HG03060 (cell line): ENCODE results near the gene LIG3.
"Not testable (repeated sequence)": the region's sequence is repeated elsewhere in the genome, so short reads cannot be mapped to it uniquely, and the experiment has no call there.

Experiments used
- ATAC-seq: cut with Tn5 transposase; IDR thresholded peaks from one replicate; pipeline ENCODE4 v1.9.1; 2021; ENCODE audit warnings: low read depth, moderate number of reproducible peaks; ENCODE audit not compliant: unreplicated experiment

Gene LIG3

GRCh38 chr17:35030780-35031179 lies 50.5 kb downstream of the LIG3 start:
- ATAC-seq: no peak

GRCh38 chr17:35038453-35038852 lies 58.1 kb downstream of the LIG3 start:
- no peak for ATAC-seq

GRCh38 chr17:35041390-35041789 lies 61.1 kb downstream of the LIG3 start:
- ATAC-seq: no peak

GRCh38 chr17:35044181-35044580 lies 63.9 kb downstream of the LIG3 start:
- ATAC-seq: no peak

GRCh38 chr17:35045458-35045979 lies 65.2 kb downstream of the LIG3 start:
- ATAC-seq: not testable (repeated sequence)

- ATAC-seq: no peak
Observed at GRCh38 chr17:35046245-35046644, 65.9 kb downstream of the LIG3 start.

GRCh38 chr17:35046740-35047283 lies 66.5 kb downstream of the LIG3 start:
- no peak for ATAC-seq

GRCh38 chr17:35048685-35049379 lies 68.5 kb downstream of the LIG3 start:
- ATAC-seq: no peak

GRCh38 chr17:35050170-35050569 lies 69.9 kb downstream of the LIG3 start:
- ATAC-seq: no peak

GRCh38 chr17:35051183-35051578 lies 70.9 kb downstream of the LIG3 start:
- ATAC-seq: peak; percentile 38

- ATAC-seq: no peak
Observed at GRCh38 chr17:35051579-35052240, 71.4 kb downstream of the LIG3 start.

GRCh38 chr17:35052241-35052610 lies 71.9 kb downstream of the LIG3 start:
- ATAC-seq: no peak

GRCh38 chr17:35052780-35053179 lies 72.5 kb downstream of the LIG3 start:
- ATAC-seq: no peak

GRCh38 chr17:35053204-35053603 lies 72.9 kb downstream of the LIG3 start:
- no peak for ATAC-seq

GRCh38 chr17:35056013-35056412 lies 75.7 kb downstream of the LIG3 start:
- no peak for ATAC-seq

GRCh38 chr17:35057332-35057915 lies 77.1 kb downstream of the LIG3 start:
- ATAC-seq: no peak
